Suprapubic skin (tissue), 4 donors: ENCODE data around the gene ERCC1. TPM values are rescaled to one million over a fixed set of nuclear protein-coding genes. Genes with fewer than 3 reads are reported as not detected.
"Not testable (repeated sequence)": the region's sequence is repeated elsewhere in the genome, so short reads cannot be mapped to it uniquely, and the experiment has no call there.

Source experiments
- DNase-seq, 2 donors: peaks; one replicate each; pipeline ENCODE4 v3.0.0-alpha.2; 2019; ENCODE audit warnings: low spot score in 2 of 2
- H3K27ac ChIP-seq: fragments of 200-600 bp; sonication (generic); one replicate; pipeline ENCODE4 v1.5.1; 2019
- H3K27me3 ChIP-seq: fragments of 200-600 bp; sonication (generic); one replicate; pipeline ENCODE4 v1.5.1; 2019
- H3K36me3 ChIP-seq: fragments of 200-600 bp; sonication (generic); one replicate; pipeline ENCODE4 v1.5.1; 2019
- H3K4me1 ChIP-seq: fragments of 200-600 bp; sonication (generic); one replicate; pipeline ENCODE4 v1.5.1; 2019
- H3K4me3 ChIP-seq: fragments of 200-600 bp; sonication (generic); one replicate; pipeline ENCODE4 v1.5.1; 2019; ENCODE audit warnings: mild to moderate bottlenecking
- H3K9me3 ChIP-seq: fragments of 200-600 bp; sonication (generic); one replicate; pipeline ENCODE4 v1.5.1; 2019
- EP300 ChIP-seq: sonication (generic); formaldehyde crosslinking; IDR thresholded peaks from one replicate; pipeline ENCODE4 v1.6.1; 2017; ENCODE audit warnings: antibody characterized with exemption
- POLR2A ChIP-seq, 2 donors: fragments of 450-650 bp; IDR thresholded peaks; one replicate each; pipeline ENCODE4 v1.6.1; 2017; ENCODE audit warnings: antibody characterized with exemption in 2 of 2, mild to moderate bottlenecking in 2 of 2, moderate library complexity in 2 of 2
- POLR2AphosphoS5 ChIP-seq, 3 donors: sonication (generic); formaldehyde crosslinking; IDR thresholded peaks; one replicate each; pipeline ENCODE4 v1.6.1; 2017; ENCODE audit warnings: antibody characterized with exemption in 3 of 3
- WGBS: methylation state at CpG from one replicate; pipeline ENCODE4 v1.1.5; 2018; 5-methylcytosine and 5-hydroxymethylcytosine counted together
- total RNA-seq, 4 donors: library from RNA; depleted of rRNA; stranded (reverse); fragments of >200 nt; gene quantifications; one replicate each; pipeline ENCODE4 v1.1.0, GENCODE V29; 2016
- TF ChIP-seq, protein P1 (sequence below), 2 donors: fragments of 200-600 bp in 1 of 2; fragments of 450-650 bp in 1 of 2; sonication (generic) in 1 of 2; IDR thresholded peaks; one replicate each; pipeline ENCODE4 v1.5.1; 2016 to 2019; ENCODE audit warnings: antibody characterized with exemption in 2 of 2, mild to moderate bottlenecking in 1 of 2, moderate library complexity in 1 of 2

Gene ERCC1
- total RNA-seq, 4 donors from 2014 or later: 102 to 120 (median 106) TPM

DNA sequence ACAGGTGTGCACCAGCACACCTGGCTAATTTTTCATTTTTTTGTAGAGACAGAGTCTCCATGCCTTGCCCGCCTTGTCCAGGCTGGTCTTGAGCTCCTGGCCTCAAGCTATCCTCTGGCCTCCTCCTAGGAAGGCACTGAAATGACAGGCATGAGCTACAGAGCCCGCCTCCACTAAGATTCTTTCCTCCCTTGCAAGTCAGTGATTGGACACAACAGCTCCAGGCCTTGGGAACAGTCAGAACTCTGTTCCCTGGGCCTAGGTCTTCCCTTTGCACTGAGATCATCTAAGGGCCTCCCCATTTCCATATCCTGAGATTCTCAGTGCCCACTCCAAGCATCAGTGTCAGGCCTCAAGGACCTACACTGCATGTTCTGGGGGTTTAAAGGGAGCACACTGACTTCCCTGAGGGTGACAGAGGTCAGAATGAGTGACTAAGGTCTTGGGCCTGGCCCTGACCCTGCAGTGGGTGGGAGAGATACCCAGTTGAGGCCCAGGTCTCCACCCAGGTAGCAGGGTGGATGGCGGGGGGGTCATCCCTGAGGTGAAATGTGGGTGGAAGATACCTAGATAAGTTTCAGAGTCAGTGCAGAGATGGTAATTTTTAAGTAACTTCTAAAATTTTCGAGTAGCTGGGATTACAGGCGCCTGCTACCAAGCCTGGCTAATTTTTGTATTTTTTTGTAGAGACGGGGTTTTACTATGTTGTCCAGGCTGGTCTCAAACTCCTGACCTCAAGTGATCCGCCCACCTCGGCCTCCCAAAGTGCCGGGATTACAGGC, 17.3 kb upstream of the ERCC1 start:
- Histone ChIP-seq H3K9me3 (no peaks in the 10 kb centered on the region), H3K4me1 (peaks cover 53% of the 10 kb centered on the region), H3K27ac (peak overlapping the region; percentile 91), H3K36me3 (no peaks in the 10 kb centered on the region), H3K27me3 (no peaks in the 10 kb centered on the region), H3K4me3 (no peak overlapping the region)
- TF ChIP-seq POLR2A (IDR thresholded peaks at IDR 0.05): no peak
- TF ChIP-seq, protein P1, sequence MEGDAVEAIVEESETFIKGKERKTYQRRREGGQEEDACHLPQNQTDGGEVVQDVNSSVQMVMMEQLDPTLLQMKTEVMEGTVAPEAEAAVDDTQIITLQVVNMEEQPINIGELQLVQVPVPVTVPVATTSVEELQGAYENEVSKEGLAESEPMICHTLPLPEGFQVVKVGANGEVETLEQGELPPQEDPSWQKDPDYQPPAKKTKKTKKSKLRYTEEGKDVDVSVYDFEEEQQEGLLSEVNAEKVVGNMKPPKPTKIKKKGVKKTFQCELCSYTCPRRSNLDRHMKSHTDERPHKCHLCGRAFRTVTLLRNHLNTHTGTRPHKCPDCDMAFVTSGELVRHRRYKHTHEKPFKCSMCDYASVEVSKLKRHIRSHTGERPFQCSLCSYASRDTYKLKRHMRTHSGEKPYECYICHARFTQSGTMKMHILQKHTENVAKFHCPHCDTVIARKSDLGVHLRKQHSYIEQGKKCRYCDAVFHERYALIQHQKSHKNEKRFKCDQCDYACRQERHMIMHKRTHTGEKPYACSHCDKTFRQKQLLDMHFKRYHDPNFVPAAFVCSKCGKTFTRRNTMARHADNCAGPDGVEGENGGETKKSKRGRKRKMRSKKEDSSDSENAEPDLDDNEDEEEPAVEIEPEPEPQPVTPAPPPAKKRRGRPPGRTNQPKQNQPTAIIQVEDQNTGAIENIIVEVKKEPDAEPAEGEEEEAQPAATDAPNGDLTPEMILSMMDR (IDR thresholded peaks at IDR 0.05): no peak
- no peak for TF ChIP-seq EP300
- TF ChIP-seq POLR2AphosphoS5 (IDR thresholded peaks at IDR 0.05): no peak
- no peak for DNase-seq
- 82% methylated on average over 9 of the region's 9 CpGs for WGBS

DNA sequence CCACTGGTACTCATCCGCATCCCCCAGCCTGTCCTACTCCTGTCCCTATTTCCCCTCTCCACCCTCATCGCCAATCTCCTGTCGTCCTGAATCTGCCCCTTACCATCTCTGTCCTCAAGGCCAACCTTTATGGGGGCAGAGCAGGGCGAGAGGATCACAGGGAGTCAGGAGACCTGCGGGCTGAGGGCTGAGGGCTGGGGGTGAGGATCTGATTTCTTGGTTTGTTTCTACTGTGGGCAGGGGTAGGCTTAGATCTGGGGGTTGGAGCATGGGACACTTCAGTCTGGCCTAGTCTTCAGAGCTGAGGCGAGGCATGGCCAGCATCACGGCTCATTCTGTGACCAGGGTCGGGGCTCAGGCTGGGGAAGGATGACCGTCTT, 16.5 kb upstream of the ERCC1 start:
- Histone ChIP-seq H3K9me3 (no peaks in the 10 kb centered on the region), H3K4me3 (peak overlapping the region; percentile 83), H3K27ac (peak overlapping the region; percentile 91), H3K36me3 (no peaks in the 10 kb centered on the region), H3K27me3 (no peaks in the 10 kb centered on the region), H3K4me1 (peaks cover 45% of the 10 kb centered on the region)
- WGBS: 61% methylated on average over 9 of the region's 9 CpGs
- TF ChIP-seq POLR2A (IDR thresholded peaks at IDR 0.05) (no peak), EP300 (no peak), POLR2AphosphoS5 (IDR thresholded peaks at IDR 0.05) (no peak)
- TF ChIP-seq, protein P1 (IDR thresholded peaks at IDR 0.05): no peak
- DNase-seq: no peak

DNA sequence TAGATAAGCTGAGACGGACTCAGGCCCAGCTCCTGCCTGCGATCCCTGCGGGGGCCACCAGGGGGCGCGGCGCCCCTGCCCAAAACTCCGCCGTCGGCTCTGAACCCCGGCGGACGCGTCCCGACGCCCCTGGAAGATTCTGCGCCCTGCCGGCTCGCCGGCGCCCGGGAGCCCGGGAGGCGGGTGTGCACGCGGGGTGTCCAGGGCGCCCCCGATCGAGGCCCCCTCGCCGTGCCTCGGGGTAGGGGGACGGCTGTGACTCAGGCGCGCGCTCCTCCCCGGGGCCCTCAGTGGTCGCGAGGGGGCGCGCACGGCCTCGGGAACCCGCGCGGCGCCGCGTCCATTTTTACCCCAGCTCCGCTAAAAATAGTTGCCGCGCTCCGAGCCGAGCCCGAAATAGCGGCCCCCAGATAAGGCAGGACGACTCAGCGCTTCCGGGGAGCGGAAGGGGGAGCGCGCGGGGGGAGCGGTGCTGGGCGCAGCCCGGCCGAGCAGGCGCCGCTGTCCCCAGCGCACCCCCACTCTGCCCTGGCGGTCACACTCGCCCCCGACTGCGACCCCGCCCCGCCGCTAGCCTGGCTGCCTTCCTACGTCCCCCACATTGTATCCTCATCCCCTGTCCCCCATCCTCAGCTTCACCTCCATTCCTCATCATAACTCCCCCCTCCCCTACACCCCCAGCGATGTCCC, 16.0 kb upstream of the ERCC1 start:
- Histone ChIP-seq H3K4me3 (peak overlapping the region; percentile 83), H3K9me3 (no peaks in the 10 kb centered on the region), H3K27ac (peak overlapping the region; percentile 91), H3K27me3 (no peaks in the 10 kb centered on the region), H3K36me3 (no peaks in the 10 kb centered on the region), H3K4me1 (peaks cover 40% of the 10 kb centered on the region)
- TF ChIP-seq EP300 (no peak), POLR2AphosphoS5 (IDR thresholded peaks at IDR 0.05) (peak in 1 of 3 donors; percentile 44), POLR2A (IDR thresholded peaks at IDR 0.05) (no peak)
- TF ChIP-seq, protein P1 (IDR thresholded peaks at IDR 0.05): peak; percentile 99
- under 1% methylated on average over 47 of the region's 78 CpGs for WGBS
- peak in 1 of 2 donors; percentile 88 for DNase-seq

DNA sequence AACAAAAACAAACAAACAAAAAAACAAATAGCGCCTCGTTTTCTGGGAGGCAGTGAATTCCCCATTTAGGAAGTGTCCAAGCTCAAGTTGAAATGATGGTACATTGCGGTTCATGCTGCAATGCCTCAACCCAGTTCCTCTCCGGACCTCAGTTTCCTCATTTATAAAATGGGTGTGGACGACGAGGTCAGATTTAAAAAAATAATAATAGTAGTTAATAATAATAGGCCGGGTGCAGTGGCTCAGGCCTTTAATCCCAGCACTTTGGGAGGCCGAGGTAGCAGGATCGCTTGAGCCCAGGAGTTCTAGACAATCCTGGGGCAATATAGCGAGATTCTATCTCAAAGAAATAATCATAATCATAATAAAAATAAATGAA, 15.5 kb upstream of the ERCC1 start:
- H3K4me1 ChIP-seq: peaks cover 35% of the 10 kb centered on the region
- peak overlapping the region; percentile 83 for H3K4me3 ChIP-seq
- no peak for DNase-seq
- 41% methylated on average over 10 of the region's 10 CpGs for WGBS
- peak overlapping the region; percentile 91 for H3K27ac ChIP-seq
- TF ChIP-seq POLR2A (IDR thresholded peaks at IDR 0.05): no peak
- TF ChIP-seq, protein P1 (IDR thresholded peaks at IDR 0.05): no peak
- H3K9me3 ChIP-seq: no peaks in the 10 kb centered on the region
- no peaks in the 10 kb centered on the region for H3K36me3 ChIP-seq
- H3K27me3 ChIP-seq: no peaks in the 10 kb centered on the region

DNA sequence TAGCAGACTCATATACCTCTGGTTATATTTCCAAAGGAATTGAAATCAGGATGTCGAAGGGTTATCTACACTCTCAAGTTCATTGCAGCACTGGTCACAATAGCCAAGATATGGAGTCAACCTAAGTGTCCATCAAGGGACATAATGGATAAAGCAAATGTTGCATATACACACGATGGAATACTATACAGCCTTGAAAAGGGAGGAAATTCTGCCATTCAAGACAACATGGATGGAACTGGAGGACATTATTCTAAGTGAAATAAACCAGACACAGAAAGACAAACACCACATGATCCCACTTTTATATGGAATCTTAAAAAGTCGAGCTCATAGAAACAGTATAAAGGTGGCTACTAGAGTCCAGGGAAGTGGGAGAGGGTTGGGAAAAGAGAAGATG, 13.6 kb upstream of the ERCC1 start:
- H3K27me3 ChIP-seq: no peaks in the 10 kb centered on the region
- 93% methylated on average over 3 of the region's 3 CpGs for WGBS
- no peak for DNase-seq

DNA sequence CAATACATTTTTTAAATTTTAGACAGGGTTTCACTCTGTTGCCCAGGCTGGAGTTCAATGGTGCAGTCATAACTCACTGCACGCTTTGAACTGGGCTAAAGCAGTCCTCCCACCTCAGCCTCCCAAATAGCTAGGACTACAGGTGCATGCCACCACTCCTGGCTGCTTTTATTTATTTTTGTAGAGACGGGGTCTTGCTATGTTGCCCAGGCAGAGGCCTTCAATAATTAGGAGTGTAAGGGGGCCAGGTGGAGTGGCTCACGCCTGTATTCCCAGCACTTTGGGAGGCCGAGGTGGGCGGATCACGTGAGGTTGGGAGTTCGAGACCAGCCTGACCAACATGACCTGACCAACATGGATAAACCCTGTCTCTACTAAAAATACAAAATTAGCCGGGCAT, 8.8 kb upstream of the ERCC1 start:
- not testable (repeated sequence) for H3K9me3 ChIP-seq, DNase-seq, H3K27me3 ChIP-seq, H3K27ac ChIP-seq, H3K4me3 ChIP-seq, H3K36me3 ChIP-seq
- H3K4me1 ChIP-seq: peaks cover 17% of the 10 kb centered on the region
- 95% methylated on average over 5 of the region's 8 CpGs for WGBS

More for the DNA sequence above, 13.6 kb upstream of the ERCC1 start:
- Histone ChIP-seq H3K4me3 (no peak overlapping the region), H3K4me1 (peaks cover 18% of the 10 kb centered on the region), H3K36me3 (no peaks in the 10 kb centered on the region), H3K9me3 (no peaks in the 10 kb centered on the region), H3K27ac (no peak overlapping the region)
- no peak for TF ChIP-seq POLR2A (IDR thresholded peaks at IDR 0.05)

DNA sequence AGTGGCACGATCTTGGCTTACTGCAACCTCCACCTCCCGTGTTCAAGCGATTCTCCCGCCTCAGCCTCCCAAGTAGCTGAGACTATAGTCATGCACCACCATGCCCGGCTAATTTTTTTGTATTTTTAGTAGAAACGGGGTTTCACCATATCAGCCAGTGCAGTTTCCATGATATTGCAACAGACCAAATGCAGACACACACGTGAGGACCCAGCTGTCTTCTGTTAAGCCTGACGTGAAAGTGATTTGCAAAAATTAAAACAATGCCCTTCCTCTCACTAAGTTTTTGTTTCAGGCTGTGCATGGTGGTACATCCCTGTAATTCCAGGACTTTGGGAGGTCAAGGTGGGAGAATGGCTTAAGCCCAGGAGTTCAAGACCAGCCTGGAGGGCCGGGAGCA, 7.3 kb upstream of the ERCC1 start:
- not testable (repeated sequence) for H3K36me3 ChIP-seq, H3K4me3 ChIP-seq, H3K27ac ChIP-seq, DNase-seq, H3K9me3 ChIP-seq, H3K27me3 ChIP-seq
- 53% methylated on average over 9 of the region's 9 CpGs for WGBS
- H3K4me1 ChIP-seq: peaks cover 29% of the 10 kb centered on the region

DNA sequence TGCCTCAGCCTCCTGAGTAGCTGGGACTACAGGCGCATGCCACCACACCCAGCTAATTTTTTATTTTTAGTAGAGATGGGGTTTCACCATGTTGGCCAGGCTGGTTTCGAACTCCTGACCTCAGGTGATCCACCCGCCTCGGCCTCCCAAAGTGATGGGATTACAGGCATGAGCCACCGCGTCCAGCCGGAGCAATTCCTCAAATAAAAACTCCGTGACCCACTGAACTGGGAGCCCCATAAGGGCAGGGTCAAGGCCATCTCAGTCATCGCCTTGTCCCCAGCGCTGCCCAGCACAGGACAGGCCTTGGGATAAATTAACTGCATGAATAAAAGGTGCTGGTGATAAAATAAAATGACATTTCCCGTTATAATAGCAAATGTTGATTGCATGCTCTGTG, 6.2 kb upstream of the ERCC1 start:
- H3K4me3 ChIP-seq, DNase-seq, H3K36me3 ChIP-seq, H3K27ac ChIP-seq, H3K9me3 ChIP-seq, H3K27me3 ChIP-seq: not testable (repeated sequence)
- H3K4me1 ChIP-seq: peaks cover 40% of the 10 kb centered on the region
- WGBS: 78% methylated on average over 11 of the region's 11 CpGs
